ENCODE data around the gene UPK1B.
A peak's percentile ranks its signal among the peaks of the same experiment; 100 is the strongest.
"Not testable (repeated sequence)": the region's sequence is repeated elsewhere in the genome, so short reads cannot be mapped to it uniquely, and the experiment has no call there.

The UPK1B gene

DNA sequence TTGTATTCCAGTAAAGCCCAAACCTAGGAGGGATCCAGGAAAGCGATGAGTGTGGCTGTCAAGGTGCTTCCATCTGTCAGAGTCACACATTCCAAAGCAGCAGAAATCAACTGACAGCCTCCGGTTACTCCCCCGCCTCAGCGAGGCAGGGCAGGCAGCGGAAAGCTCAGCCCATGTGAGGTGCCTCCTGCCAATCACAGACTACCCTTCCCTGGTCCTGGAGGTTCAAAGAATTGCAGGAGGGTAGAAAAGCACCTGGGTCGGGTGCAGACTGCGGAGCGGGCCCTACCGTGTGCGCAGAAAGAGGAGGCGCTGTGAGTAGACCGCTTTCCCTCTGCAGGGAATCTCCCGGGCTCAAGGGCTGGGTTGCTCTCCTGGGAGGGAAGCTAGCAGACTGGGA is at the start of gene UPK1B:
Gene UPK1B, plus strand, starts transcription at position 274 of the 400 bp plus-strand sequence. CDS start 13,144 bp downstream, outside the sequence.
- H3K27me3 ChIP-seq (ENCODE audit: insufficient read depth, poor library complexity, severe bottlenecking), result no peaks in the 10 kb centered on the region
- no peak within 1 kb of the TSS for H3K27ac ChIP-seq (ENCODE audit: poor library complexity, severe bottlenecking)
- DNase-seq (ENCODE audit: low spot score) (no peak), ATAC-seq (ENCODE audit: low read depth) (no peak)
- no peaks in the 10 kb centered on the region for H3K9me3 ChIP-seq (ENCODE audit: severe bottlenecking)
- no peaks in the 10 kb centered on the region for H3K36me3 ChIP-seq (ENCODE audit: low read depth)
- peaks cover 18% of the 10 kb centered on the region for H3K4me1 ChIP-seq (ENCODE audit: insufficient read depth, poor library complexity, severe bottlenecking)
- TF ChIP-seq, protein P1, sequence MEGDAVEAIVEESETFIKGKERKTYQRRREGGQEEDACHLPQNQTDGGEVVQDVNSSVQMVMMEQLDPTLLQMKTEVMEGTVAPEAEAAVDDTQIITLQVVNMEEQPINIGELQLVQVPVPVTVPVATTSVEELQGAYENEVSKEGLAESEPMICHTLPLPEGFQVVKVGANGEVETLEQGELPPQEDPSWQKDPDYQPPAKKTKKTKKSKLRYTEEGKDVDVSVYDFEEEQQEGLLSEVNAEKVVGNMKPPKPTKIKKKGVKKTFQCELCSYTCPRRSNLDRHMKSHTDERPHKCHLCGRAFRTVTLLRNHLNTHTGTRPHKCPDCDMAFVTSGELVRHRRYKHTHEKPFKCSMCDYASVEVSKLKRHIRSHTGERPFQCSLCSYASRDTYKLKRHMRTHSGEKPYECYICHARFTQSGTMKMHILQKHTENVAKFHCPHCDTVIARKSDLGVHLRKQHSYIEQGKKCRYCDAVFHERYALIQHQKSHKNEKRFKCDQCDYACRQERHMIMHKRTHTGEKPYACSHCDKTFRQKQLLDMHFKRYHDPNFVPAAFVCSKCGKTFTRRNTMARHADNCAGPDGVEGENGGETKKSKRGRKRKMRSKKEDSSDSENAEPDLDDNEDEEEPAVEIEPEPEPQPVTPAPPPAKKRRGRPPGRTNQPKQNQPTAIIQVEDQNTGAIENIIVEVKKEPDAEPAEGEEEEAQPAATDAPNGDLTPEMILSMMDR (IDR thresholded peaks at IDR 0.05; ENCODE audit: poor library complexity, severe bottlenecking), result no peak
- H3K4me3 ChIP-seq (ENCODE audit: severe bottlenecking), result no peak within 1 kb of the TSS

DNA sequence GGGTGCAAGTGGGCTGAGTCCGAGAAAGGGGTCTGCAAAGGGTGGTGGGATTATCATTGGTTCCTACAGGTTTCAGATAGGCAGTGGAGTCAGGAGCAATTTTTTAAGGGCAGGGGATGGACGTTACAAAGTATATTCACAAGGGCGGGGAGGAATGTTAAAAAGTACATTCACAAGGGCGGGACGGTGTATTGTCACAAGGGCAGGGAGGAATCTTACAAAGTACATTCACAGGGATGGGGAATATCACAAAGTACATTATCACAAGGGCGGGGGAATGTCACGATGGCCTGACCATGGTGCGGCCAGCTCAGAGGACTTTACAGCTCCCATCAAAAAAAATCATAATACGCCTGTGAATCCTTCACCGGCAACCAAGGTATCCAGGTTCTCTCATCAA is 48.1 kb upstream of the UPK1B start:
- H3K36me3 ChIP-seq (ENCODE audit: low read depth), result no peaks in the 10 kb centered on the region
- H3K9me3 ChIP-seq (ENCODE audit: severe bottlenecking), result no peaks in the 10 kb centered on the region
- H3K27me3 ChIP-seq (ENCODE audit: insufficient read depth, poor library complexity, severe bottlenecking), result no peaks in the 10 kb centered on the region
- ATAC-seq (ENCODE audit: low read depth) (no peak), DNase-seq (ENCODE audit: low spot score) (no peak)
- TF ChIP-seq, protein P1 (IDR thresholded peaks at IDR 0.05; ENCODE audit: poor library complexity, severe bottlenecking), result no peak
- H3K4me3 ChIP-seq (ENCODE audit: severe bottlenecking), result no peak overlapping the region
- no peak overlapping the region for H3K27ac ChIP-seq (ENCODE audit: poor library complexity, severe bottlenecking)
- no peaks in the 10 kb centered on the region for H3K4me1 ChIP-seq (ENCODE audit: insufficient read depth, poor library complexity, severe bottlenecking)

DNA sequence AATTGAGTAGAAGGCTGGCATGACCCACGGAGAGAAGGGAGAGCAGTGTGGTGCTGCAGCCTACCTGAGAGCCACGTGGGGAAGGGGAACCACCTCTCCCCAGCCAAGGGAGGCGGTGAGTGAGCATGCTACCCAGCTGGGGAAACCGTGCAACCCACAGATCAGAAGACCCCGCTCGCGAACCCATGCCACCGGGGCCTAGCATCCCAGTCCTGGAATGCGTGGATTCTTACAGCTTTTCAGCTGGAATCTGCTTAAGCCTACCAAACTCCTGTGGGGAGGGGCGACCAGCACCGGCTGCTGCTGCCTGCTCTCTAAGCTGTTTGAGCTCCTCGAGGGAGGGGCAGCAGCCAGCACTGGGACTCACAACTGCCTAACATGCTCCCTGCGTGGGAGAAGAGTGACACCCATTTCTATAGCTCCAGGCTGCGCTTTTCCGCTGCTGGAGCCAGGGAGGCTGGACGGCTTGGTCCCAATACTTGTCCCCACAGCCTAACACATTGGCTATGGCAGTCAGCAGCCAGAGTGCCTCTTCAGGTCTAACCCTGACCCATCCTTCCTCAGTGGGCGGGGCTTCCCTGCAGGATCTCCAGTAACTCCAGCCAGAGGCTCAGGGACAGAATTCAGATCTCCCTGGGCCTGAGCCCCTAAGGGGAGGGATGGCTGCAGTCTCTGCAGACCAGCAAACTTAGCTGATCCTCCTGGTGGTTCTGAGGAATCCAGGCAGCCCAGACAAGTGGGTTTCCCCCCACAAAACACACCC is 47.5 kb upstream of the UPK1B start:
- H3K4me1 ChIP-seq (ENCODE audit: insufficient read depth, poor library complexity, severe bottlenecking), result no peaks in the 10 kb centered on the region
- peak; percentile 54 for DNase-seq (ENCODE audit: low spot score)
- H3K9me3 ChIP-seq (ENCODE audit: severe bottlenecking), result no peaks in the 10 kb centered on the region
- TF ChIP-seq, protein P1 (IDR thresholded peaks at IDR 0.05; ENCODE audit: poor library complexity, severe bottlenecking), result no peak
- no peaks in the 10 kb centered on the region for H3K36me3 ChIP-seq (ENCODE audit: low read depth)
- ATAC-seq (ENCODE audit: low read depth), result no peak
- H3K27me3 ChIP-seq (ENCODE audit: insufficient read depth, poor library complexity, severe bottlenecking), result no peaks in the 10 kb centered on the region
- H3K4me3 ChIP-seq (ENCODE audit: severe bottlenecking), result no peak overlapping the region
- no peak overlapping the region for H3K27ac ChIP-seq (ENCODE audit: poor library complexity, severe bottlenecking)

DNA sequence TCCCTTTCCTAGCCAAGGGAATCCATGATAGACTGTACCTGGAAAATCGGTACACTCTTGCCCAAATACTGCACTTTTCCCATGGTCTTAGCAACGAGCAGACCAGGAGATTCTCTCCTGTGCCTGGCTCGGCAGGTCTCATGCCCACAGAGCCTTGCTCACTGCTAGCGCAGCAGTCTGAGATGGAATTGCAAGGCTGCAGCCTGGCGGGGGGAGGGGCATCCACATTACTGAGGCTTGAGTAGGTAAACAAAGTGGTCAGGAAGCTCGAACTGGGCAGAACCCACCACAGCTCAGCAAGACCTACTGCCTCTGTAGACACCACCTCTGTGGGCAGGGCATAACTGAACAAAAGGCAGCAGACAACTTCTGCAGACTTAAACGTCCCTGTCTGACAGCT is 43.1 kb upstream of the UPK1B start:
- not testable (repeated sequence) for H3K27me3 ChIP-seq (ENCODE audit: insufficient read depth, poor library complexity, severe bottlenecking); H3K9me3 ChIP-seq (ENCODE audit: severe bottlenecking); DNase-seq (ENCODE audit: low spot score); H3K4me1 ChIP-seq (ENCODE audit: insufficient read depth, poor library complexity, severe bottlenecking); H3K4me3 ChIP-seq (ENCODE audit: severe bottlenecking); ATAC-seq (ENCODE audit: low read depth); H3K36me3 ChIP-seq (ENCODE audit: low read depth); H3K27ac ChIP-seq (ENCODE audit: poor library complexity, severe bottlenecking)

DNA sequence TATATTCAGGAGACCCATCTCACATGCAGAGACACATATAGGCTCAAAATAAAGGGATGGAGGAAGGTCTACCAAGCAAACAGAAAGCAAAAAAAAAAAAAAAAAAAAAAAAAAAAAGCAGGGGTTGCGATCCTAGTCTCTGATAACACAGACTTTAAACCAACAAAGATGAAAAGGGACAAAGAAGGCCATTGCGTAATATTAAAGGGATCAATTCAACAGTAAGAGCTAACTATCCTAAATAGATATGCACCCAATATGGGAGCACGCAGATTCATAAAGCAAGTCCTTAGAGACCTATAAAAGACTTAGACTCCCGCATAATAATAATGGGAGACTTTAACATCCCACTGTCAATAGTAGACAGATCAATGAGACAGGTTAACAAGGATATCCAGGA is 41.1 kb upstream of the UPK1B start:
- not testable (repeated sequence) for H3K27me3 ChIP-seq (ENCODE audit: insufficient read depth, poor library complexity, severe bottlenecking); H3K4me3 ChIP-seq (ENCODE audit: severe bottlenecking); H3K9me3 ChIP-seq (ENCODE audit: severe bottlenecking); ATAC-seq (ENCODE audit: low read depth); DNase-seq (ENCODE audit: low spot score); H3K27ac ChIP-seq (ENCODE audit: poor library complexity, severe bottlenecking); H3K36me3 ChIP-seq (ENCODE audit: low read depth); H3K4me1 ChIP-seq (ENCODE audit: insufficient read depth, poor library complexity, severe bottlenecking)

DNA sequence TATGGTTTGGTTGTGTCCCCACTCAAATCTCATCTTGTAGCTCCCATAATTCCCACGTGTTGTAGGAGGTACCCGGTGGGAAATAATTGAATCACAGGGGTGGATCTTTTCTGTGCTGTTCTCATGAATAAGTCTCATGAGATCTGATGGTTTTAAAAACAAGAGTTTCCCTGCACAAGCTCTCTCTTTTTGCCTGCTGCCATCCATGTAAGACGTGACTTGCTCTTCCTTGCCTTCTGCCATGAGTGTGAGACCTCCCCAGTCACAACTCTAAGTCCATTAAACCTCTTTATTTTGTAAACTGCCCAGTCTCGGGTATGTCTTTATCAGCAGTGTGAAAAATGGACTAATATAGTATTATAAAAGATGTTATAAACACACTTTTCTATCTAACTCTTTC is 34.0 kb upstream of the UPK1B start:
- not testable (repeated sequence) for H3K27me3 ChIP-seq (ENCODE audit: insufficient read depth, poor library complexity, severe bottlenecking); H3K9me3 ChIP-seq (ENCODE audit: severe bottlenecking); H3K36me3 ChIP-seq (ENCODE audit: low read depth); H3K27ac ChIP-seq (ENCODE audit: poor library complexity, severe bottlenecking); H3K4me1 ChIP-seq (ENCODE audit: insufficient read depth, poor library complexity, severe bottlenecking); ATAC-seq (ENCODE audit: low read depth); DNase-seq (ENCODE audit: low spot score); H3K4me3 ChIP-seq (ENCODE audit: severe bottlenecking)

All from RWPE2 (cell line).